Aorta (tissue), 5 donors: Measurements from ENCODE around the gene SEZ6L. TPM values are rescaled to one million over a fixed set of nuclear protein-coding genes. Genes with fewer than 3 reads are reported as not detected.

Source experiments
- ATAC-seq: fragments of 200-7000 bp; cut with Tn5 transposase; one replicate; pipeline ENCODE4 v1.9.1; 2022; ENCODE audit warnings: moderate library complexity; ENCODE audit not compliant: low FRiP score
- DNase-seq, 2 donors: peaks; one replicate each; pipeline ENCODE4 v3.0.0-alpha.2; 2020
- H3K27ac ChIP-seq, 2 donors: one replicate each; pipeline ENCODE4 v1.5.1; 2013; ENCODE audit warnings: low read length in 2 of 2, mild to moderate bottlenecking in 2 of 2, moderate library complexity in 2 of 2, control low read depth in 1 of 2, inconsistent platforms in 1 of 2, low read depth in 1 of 2
- H3K27me3 ChIP-seq, 2 donors: one replicate each; pipeline ENCODE4 v1.6.1; 2013; ENCODE audit warnings: control low read depth in 1 of 2, low read length in 1 of 2, mild to moderate bottlenecking in 1 of 2, moderate library complexity in 1 of 2; ENCODE audit not compliant: insufficient read depth in 2 of 2, control insufficient read depth in 1 of 2
- H3K36me3 ChIP-seq, 2 donors: one replicate each; pipeline ENCODE4 v1.6.1; 2013; ENCODE audit warnings: control low read depth in 1 of 2, low read length in 1 of 2, mild to moderate bottlenecking in 1 of 2; ENCODE audit not compliant: insufficient read depth in 2 of 2, control insufficient read depth in 1 of 2
- H3K4me1 ChIP-seq, 2 donors: one replicate each; pipeline ENCODE4 v1.6.1; 2013; ENCODE audit warnings: low read length in 2 of 2, control low read depth in 1 of 2, mild to moderate bottlenecking in 1 of 2, moderate library complexity in 1 of 2; ENCODE audit not compliant: insufficient read depth in 2 of 2, control insufficient read depth in 1 of 2
- H3K4me3 ChIP-seq, 2 donors: one replicate each; pipeline ENCODE4 v1.5.1; 2013; ENCODE audit warnings: low read length in 2 of 2, control low read depth in 1 of 2, mild to moderate bottlenecking in 1 of 2
- H3K9me3 ChIP-seq: one replicate; pipeline ENCODE4 v1.6.1; 2013; ENCODE audit warnings: mild to moderate bottlenecking, low read length; ENCODE audit not compliant: control insufficient read depth
- WGBS, 2 donors: extraction: QIAGEN DNeasy Blood & Tissue Kit; methylation state at CpG; one replicate each; pipeline ENCODE4 v1.1.7; 2013; 5-methylcytosine and 5-hydroxymethylcytosine counted together
- intact Hi-C, 2 donors: fragments of 100-400 bp; cut with DNase I; formaldehyde crosslinking; loops; one replicate each; pipeline versions ENCODE4 v1.14.2 to v1.15.0; 2022
- long read RNA-seq, 2 donors: library from polyadenylated mRNA; unstranded; transcript quantifications; one replicate each; pipeline ENCODE4 v2.0.0, GENCODE V29; 2020 to 2021
- polyA plus RNA-seq, 2 donors: library from polyadenylated mRNA; stranded (reverse); fragments of 200-250 nt; gene quantifications; one replicate each; pipeline ENCODE4 v1.2.3, GENCODE V29; 2013
- total RNA-seq, 2 donors: library from RNA; stranded (reverse); fragmentation: NEBNext Ultra II Directional; extraction: Animal tissue kit (Norgen Biotek cat#: 25700); gene quantifications; one replicate each; pipeline ENCODE4 v1.2.1, GENCODE V29; 2021
- donor health status: healthy with polysubstance abuse.
- donor health status: Bipolar disorder and iron deficiency.
- donor health status: DM: no; HTN: no; CAD: no.
- donor health status: DM: no; HTN: no; CAD: no.
- donor health status: DM: yes; HTN: yes; CAD: no.

The SEZ6L gene
- total RNA-seq: under 1 TPM in 1 of 2 donors, not detected in 1; 0.18 TPM
- polyA plus RNA-seq: not detected
- long read RNA-seq, donor 1: 0 reads
- long read RNA-seq, donor 2: 0 reads

DNA sequence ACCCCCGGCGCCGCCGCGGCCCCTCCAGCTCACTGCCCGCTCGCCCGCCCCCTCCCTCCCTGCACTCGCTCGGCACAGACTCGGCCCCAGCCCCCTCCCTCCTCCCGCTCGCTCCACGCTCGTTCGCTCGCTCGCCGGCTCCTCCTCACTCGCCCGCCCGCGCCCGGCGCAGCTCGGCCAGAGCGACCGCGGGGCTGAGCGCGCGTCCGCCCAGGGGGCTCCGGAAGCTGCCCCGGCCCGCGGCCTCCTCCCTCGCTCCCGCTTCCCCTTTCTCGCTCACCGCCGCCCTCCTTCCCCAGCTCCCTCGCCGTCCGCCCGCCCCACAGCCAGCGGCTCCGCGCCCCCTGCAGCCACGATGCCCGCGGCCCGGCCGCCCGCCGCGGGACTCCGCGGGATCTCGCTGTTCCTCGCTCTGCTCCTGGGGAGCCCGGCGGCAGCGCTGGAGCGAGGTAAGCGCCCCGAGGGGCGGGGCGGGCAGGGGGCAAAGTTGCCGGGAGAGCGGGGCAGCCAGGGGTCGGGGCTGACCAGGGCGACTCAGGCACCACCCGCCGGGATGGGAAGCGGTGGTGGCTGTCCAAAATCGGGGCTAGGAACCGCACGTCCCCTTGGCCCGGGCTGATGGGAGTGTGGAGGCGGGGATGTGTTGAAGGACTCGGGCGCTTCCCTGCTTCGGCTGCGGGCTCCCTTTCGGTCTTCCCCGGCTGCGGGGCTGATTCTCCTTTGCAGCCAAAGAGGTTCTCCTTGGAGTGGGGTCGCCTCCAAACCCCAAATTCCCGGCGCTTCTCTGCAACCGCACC, at the start of gene SEZ6L:
Gene SEZ6L (plus strand): TSS at position 148 of the 797 bp plus-strand sequence. CDS start 208 bp downstream, at position 356.
- ATAC-seq (peak; percentile 30), DNase-seq (peak in 1 of 2 donors; percentile 75)
- H3K27me3 ChIP-seq: no peaks in the 10 kb centered on the region
- peak within 1 kb of the TSS; percentile 16 to 56 for H3K4me3 ChIP-seq
- no peaks in the 10 kb centered on the region for H3K4me1 ChIP-seq
- no peaks in the 10 kb centered on the region for H3K36me3 ChIP-seq
- intact Hi-C loops: no loop called here
- WGBS, 2 donors: 0 to 1% methylated on average over 47 to 92 of the region's 92 CpGs
- no peaks in the 10 kb centered on the region for H3K9me3 ChIP-seq
- H3K27ac ChIP-seq: no peak within 1 kb of the TSS

DNA sequence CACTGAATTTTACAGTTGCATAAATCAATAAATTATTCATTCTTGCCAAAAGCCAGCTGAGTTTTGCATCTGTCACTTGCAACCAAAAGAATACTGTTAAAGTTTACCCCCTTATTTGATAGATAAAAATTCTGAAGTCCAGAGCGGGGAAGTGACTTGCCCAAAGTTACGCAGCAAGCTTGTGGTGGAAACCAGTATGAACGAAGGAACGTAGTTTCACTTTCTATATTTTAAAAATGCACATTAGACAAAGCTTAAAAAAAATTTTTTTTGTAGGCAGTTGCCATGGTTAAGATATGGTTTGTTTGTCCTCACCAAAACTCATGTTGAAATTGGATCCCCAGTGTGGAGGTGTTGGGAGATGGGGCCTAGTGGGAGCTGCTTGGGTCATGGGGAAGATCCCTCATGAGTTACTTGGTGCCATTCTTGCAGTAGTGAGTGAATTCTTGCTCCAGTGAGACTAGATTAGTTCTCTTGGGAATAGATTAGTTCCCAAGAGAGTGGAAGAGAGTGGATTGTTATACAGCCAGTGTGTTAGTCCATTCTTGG, 46.3 kb upstream of the SEZ6L start:
- Histone ChIP-seq H3K9me3 (peaks cover 1% of the 10 kb centered on the region), H3K36me3 (no peaks in the 10 kb centered on the region)
- WGBS, 2 donors: 89 to 95% methylated on average over 4 of the region's 4 CpGs

DNA sequence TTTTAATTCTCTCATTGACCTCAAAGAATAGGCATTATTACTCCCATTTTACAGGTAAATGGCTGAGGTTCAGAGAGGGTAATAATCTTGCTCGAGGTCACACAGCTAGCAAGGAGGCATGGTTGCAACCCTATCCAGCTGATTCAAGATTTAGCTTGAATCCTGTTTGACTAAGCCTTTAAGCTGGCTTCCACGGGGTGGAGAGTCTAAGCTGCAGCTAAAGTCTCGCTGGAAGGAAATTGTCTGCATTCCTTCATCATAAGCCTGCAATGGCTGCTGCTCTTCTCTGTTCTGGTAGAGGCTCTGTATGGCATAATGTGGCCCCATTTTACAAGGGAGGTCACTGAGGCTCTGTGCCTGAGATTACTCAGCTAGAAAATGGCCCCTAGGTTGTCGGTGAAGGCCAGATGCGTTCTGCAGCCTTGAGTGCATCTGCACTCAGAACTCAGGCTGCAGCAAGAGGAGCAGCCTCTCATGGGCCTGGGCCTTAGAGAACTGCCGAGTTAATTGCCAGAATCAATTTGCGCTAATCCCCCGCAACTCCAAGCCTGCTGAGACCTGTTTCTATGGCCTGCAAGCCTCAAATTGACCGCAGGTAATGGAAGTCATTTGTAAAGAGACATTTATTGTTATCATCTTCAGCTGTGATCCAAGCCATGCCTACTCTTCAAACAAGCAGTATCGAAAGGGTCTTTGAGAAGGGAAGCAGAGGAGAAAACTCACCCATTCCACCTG, 44.1 kb upstream of the SEZ6L start:
- WGBS, 2 donors: 67 to 69% methylated on average over 10 of the region's 10 CpGs
- ATAC-seq (no peak), DNase-seq (no peak)
- no peaks in the 10 kb centered on the region for H3K9me3 ChIP-seq
- H3K27ac ChIP-seq: no peak overlapping the region
- no peaks in the 10 kb centered on the region for H3K36me3 ChIP-seq
- no peak overlapping the region for H3K4me3 ChIP-seq
- intact Hi-C loops: no loop called here
- H3K4me1 ChIP-seq: no peaks in the 10 kb centered on the region
- no peaks in the 10 kb centered on the region for H3K27me3 ChIP-seq

More for the DNA sequence above, 46.3 kb upstream of the SEZ6L start:
- Histone ChIP-seq H3K27ac (no peak overlapping the region), H3K27me3 (no peaks in the 10 kb centered on the region), H3K4me1 (no peaks in the 10 kb centered on the region), H3K4me3 (no peak overlapping the region)
- ATAC-seq (no peak), DNase-seq (no peak)
- intact Hi-C loops: no loop called here

DNA sequence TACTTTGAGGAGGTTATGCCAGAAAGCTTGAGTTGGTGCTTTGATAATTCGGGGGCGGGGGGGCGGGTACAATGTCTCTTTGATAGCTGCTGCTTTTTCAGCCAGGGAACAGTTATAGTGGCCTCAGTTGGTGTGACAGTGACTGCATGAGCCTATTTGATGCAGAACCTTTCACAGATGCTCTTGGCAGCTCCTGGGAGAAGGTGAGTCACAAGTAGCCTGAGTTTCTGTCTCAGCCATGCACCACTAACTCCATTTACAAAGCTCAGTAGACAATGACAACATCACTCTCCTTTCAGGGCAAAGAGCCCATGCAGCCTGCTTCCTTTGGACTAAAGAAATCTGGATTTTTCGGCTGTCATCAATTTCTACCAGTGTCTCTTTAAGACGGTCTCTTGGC, 42.1 kb upstream of the SEZ6L start:
- WGBS, 2 donors: 61 to 72% methylated on average over 5 of the region's 5 CpGs
- no peak for DNase-seq
- intact Hi-C loops: no loop called here
- ATAC-seq: no peak
- Histone ChIP-seq H3K4me1 (no peaks in the 10 kb centered on the region), H3K27ac (no peak overlapping the region), H3K36me3 (no peaks in the 10 kb centered on the region), H3K27me3 (peaks cover 0 to 2% of the 10 kb centered on the region in 2 donors), H3K9me3 (no peaks in the 10 kb centered on the region), H3K4me3 (no peak overlapping the region)

DNA sequence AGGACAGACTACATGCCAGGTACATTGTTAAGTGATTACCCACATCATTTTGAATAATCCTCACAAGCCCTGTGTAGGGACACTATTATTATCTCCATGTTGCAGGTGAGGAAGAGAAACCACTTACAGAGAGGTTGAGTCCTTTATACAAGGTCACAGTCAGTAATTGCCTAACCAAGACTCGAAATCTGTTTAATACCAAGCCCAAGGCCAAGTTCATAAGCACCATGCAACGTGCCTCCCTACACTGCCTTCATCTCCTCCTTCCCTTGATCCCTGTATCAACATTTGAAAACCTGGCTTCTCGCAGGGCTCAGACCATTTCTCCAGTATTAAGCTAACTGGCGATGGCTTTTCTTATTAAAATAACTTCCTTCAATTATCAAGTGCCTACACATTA, 41.7 kb upstream of the SEZ6L start:
- peaks cover 0 to 2% of the 10 kb centered on the region in 2 donors for H3K27me3 ChIP-seq
- H3K36me3 ChIP-seq: no peaks in the 10 kb centered on the region
- no peak overlapping the region for H3K27ac ChIP-seq
- H3K4me1 ChIP-seq: no peaks in the 10 kb centered on the region
- intact Hi-C loops: no loop called here
- no peak overlapping the region for H3K4me3 ChIP-seq
- ATAC-seq (no peak), DNase-seq (no peak)
- WGBS, 2 donors: 59 to 60% methylated on average over 4 of the region's 4 CpGs
- no peaks in the 10 kb centered on the region for H3K9me3 ChIP-seq

DNA sequence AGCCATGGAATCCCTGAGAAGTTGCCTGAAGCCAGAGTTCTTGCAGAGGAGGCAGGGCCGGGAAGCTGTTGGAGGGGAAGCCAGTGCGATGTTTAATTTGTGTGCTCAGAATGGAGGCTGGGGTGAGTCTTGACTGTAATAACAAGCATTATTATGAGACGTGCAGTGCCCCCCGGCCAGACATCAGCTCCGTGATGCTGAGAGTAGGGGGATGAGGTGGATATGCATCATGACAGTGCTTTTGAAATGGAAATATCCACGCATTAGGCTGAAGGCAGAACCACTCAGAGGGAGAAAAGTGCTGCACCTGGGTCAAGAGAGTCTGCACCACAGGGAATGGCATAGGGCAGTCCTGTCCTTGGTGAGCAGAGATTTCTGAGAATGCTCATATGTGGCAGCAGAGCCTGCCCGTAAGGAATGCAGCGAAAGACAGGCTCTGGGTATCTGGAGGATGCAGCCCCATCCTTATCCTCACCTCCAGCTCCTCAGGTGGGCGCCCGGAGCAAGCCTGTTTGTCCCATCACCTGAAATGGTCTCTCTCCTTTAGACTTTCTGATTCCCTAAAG, 37.6 kb upstream of the SEZ6L start:
- 39 to 48% methylated on average over 10 of the region's 10 CpGs for WGBS, 2 donors
- no peak for ATAC-seq
- no peak overlapping the region for H3K27ac ChIP-seq
- peaks cover 0 to 4% of the 10 kb centered on the region in 2 donors for H3K27me3 ChIP-seq
- H3K36me3 ChIP-seq: no peaks in the 10 kb centered on the region
- H3K4me3 ChIP-seq: no peak overlapping the region
- no peak for DNase-seq
- H3K9me3 ChIP-seq: no peaks in the 10 kb centered on the region
- intact Hi-C loops: no loop called here
- no peaks in the 10 kb centered on the region for H3K4me1 ChIP-seq

DNA sequence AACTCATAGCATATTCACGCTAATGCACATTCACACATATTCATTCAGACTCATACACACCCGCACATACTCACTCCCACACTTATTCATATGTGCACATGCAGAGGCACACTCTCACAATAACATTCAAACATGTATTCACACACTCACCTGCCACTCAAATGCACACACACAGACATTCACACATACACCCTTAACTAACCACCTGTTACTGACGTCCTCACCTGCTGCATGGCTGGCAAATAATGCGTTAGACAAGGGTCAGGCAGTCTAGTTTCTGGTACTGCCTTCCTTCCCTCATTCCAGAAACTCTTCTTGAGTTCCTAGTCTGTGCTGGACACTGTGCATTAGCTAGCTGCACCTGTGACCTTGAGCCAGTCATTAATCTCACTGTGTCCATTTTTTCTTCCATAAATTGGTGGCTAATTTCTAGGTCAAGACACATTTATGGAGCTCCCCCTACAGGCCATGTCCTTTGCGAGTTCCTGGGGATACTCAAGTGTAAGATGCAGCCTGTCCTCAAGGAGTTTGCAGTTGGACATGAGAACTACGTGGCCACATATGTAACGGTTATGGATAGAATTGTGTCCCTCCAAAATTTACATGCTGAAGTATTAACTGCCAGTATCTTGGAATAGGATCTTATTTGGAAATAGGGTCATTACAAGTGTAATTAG, 34.5 kb upstream of the SEZ6L start:
- Histone ChIP-seq H3K4me3 (no peak overlapping the region), H3K9me3 (no peaks in the 10 kb centered on the region), H3K4me1 (no peaks in the 10 kb centered on the region), H3K27ac (no peak overlapping the region), H3K36me3 (no peaks in the 10 kb centered on the region), H3K27me3 (peaks cover 0 to 4% of the 10 kb centered on the region in 2 donors)
- no peak for DNase-seq
- intact Hi-C loops: no loop called here
- WGBS, 2 donors: 74 to 81% methylated on average over 7 of the region's 7 CpGs
- no peak for ATAC-seq

DNA sequence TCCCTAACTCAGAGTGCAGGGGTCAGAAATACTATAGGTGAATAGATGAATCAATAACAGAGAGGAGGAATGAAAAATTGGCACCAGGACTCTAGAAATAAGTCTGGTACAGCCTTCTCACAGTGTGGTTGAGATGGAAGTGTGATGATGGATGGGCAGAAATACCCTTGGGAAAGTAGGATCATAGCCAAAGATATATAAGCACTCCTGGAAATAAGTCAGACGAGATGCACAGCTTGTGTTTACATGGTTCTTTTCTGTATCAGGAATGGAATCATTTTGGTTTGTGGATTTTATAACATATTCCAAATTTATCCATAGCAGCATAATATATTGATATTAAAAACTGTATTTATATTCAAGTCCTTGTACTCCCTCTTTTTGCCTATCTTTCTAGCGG, 33.5 kb upstream of the SEZ6L start:
- H3K9me3 ChIP-seq: no peaks in the 10 kb centered on the region
- H3K4me3 ChIP-seq: no peak overlapping the region
- no peak for DNase-seq
- no peaks in the 10 kb centered on the region for H3K36me3 ChIP-seq
- H3K27ac ChIP-seq: no peak overlapping the region
- no peaks in the 10 kb centered on the region for H3K4me1 ChIP-seq
- ATAC-seq: no peak
- intact Hi-C loops: no loop called here
- 49 to 61% methylated on average over 2 of the region's 2 CpGs for WGBS, 2 donors
- peaks cover 0 to 2% of the 10 kb centered on the region in 2 donors for H3K27me3 ChIP-seq
